DMS 273 (cell line): Measurements from ENCODE around the gene ANGPT4.

Experiments used
- DNase-seq: peaks from one replicate; lab custom pipeline; 2025; ENCODE audit not compliant: unreplicated experiment; lab: John Stamatoyannopoulos, UW

Gene ANGPT4

DNA sequence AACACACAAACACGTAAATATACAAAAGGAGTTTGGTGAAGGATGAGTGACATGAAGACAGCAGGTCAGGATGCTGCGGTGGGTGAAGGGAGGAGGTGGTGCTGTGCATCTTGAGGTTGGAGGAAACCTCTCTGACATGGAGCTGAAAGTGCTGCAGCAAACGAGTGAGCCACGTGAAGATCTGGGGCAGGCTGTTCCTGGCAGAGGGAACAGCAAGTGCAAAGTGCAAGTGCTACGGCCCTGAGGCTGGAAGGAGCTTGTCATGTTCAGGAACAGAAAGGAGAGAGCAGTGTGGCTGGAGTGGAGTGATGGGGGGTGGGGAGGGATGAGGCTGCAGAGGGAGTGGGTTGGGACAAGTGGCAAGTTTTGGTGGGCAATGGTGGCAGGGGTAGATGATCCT, 24.8 kb upstream of the ANGPT4 start:
- DNase-seq = no peak

DNA sequence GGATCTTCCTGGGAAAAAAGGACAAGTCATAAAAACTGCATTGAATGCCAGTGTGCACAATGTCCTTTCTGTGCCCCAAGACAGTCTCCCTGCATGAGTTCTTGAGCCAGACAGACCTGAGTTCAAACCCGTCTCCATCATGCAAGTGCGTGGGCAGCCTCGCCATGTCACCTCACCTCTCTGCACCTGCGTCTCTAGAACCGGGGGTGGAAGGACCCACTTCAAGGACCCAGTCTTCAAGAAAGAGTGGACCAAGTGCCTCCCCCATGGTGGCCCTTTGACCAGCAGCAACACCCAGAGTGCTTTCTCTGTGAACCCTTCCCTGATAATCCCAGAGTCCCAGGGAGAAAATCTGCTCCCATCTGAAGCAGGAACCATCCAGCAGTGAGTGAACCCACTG, 23.5 kb upstream of the ANGPT4 start:
- DNase-seq = no peak

DNA sequence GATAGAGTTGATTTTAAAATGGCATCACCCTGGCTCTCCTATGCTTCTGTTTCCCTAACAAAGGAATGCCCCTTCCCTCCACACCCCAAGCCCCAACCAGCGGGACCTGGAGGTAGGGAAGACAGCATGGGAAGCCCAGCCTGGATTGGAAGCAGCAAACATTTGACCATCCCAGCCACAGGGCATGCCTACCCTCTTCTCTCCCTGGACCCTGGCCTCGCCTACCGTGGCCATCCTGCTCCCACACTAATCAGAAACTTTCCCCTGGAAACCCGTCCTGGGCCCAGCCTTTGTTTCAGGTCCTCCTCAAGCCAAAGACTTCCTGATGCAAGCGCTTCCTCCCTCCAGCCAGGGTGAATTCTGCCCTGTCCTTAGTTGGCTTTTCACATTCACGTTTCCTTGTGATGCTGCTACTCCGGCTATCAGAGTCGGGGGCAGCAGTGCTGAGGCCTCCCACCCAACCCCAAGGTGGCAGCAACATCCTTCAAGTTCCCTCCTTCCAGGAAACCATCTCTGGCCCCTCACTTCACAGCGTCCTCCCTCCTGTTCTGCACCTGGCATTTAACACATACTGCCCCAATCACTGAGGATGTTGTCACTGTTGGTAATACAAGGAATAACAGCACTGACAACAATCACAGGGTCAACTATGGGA, 18.2 kb upstream of the ANGPT4 start:
- DNase-seq = no peak

DNA sequence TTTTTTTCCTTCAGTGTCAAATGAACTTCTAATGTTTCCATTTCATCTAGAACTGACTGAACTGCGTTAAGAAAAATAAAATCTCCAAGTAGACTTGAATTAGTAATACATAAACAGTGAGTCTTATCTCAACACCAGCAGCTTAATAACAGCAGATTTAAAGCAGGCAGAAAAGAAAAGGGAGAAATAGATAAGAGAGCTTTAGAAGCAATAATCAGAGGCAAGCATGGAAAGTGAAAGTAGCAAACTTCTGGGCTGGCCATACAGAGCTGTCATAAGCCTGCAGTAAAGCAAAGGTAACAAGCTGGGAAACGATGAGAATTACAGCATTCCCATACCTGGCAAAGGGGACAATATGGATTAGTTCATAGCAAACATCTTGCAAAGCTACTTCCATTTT, 16.9 kb upstream of the ANGPT4 start:
- no peak for DNase-seq

DNA sequence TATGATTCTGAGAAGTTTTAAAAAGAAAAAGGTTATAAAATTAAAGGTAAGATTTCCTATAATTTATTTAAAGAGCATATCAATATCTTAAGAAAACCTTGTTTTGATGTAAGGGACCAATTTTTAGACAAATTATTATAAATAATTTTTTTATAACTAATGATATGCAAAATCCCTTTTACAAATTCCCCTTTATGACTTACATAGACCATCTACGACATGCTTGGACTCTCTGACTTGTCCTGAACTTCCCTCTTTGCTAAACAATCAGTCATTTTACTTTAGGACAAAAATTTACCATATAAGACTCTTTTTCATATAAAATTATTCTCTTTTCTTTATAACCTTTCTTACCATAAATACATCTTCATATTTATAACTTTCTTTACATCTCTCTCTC, 15.3 kb upstream of the ANGPT4 start:
- DNase-seq = peak; percentile 55

GRCh38 chr20:926670-927069, 10.5 kb upstream of the ANGPT4 start:
- no peak for DNase-seq

- DNase-seq = no peak
Measured at GRCh38 chr20:925516-925915, 9.4 kb upstream of the ANGPT4 start.

GRCh38 chr20:924639-925038, 8.5 kb upstream of the ANGPT4 start:
- DNase-seq = no peak

- no peak for DNase-seq
Measured at GRCh38 chr20:922781-923180, 6.6 kb upstream of the ANGPT4 start.

GRCh38 chr20:921068-921467, 4.9 kb upstream of the ANGPT4 start:
- DNase-seq = no peak

DNA sequence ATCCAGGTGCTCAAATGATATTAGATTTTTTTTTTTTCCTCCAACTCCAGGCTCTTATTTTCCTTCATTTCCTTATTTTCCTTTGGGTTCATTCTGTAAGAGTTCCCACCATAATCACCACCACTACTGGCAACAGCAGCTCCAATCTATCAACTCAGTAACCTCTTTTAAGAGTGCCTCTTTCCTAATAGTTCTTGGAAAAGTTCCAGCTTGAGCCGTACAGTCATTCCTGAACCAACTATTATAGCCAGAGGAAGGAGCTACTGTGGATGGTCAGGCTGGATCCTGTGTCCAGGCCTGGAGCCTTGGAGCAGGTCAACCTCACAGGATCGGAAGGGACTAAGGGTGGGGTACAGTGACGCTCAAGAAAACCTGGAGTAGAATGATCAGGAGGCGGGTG, 4.2 kb upstream of the ANGPT4 start:
- DNase-seq = no peak

- no peak for DNase-seq
Measured at GRCh38 chr20:919491-919916, 3.4 kb upstream of the ANGPT4 start.

GRCh38 chr20:917416-917815, 1.3 kb upstream of the ANGPT4 start:
- no peak for DNase-seq

- DNase-seq = no peak
Measured at GRCh38 chr20:916825-917224, 691 bp upstream of the ANGPT4 start.

DNA sequence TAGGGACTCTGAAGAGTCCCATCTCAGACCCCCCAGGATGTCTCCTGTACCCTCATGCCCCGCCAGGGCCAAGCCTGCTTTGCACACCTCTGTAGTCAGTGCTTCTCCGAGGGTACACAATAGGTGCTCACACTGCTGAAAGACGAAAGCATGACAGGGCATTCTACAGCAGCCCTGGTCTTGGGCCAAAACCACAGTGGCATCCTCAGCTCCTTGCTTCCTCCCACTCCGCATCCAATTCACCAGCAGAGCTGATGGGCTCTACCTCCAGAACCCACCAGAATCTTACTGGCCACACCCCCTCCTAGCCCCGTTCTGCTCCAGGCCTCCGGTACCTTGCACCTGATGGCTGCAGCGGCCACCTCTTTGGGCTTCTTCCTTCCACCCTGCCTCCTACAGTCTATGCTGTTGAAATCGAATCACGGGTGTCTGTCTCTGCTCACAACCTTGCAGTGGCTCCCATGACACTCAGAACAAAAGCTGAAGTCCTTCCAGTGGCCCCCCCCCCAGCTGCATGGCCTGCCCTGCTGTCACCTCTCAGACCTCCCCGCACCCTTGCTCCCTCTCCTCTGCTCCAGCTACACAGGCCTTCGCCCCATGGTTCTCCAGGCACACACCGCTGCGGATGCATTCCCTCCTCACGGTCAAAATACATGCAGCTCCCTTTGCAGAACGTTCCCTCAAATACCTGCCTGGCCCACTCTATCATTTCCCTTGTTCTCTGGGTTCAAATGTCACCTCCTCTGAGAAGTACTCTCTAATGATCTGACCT, 1.2 kb downstream of the ANGPT4 start:
- DNase-seq = no peak

DNA sequence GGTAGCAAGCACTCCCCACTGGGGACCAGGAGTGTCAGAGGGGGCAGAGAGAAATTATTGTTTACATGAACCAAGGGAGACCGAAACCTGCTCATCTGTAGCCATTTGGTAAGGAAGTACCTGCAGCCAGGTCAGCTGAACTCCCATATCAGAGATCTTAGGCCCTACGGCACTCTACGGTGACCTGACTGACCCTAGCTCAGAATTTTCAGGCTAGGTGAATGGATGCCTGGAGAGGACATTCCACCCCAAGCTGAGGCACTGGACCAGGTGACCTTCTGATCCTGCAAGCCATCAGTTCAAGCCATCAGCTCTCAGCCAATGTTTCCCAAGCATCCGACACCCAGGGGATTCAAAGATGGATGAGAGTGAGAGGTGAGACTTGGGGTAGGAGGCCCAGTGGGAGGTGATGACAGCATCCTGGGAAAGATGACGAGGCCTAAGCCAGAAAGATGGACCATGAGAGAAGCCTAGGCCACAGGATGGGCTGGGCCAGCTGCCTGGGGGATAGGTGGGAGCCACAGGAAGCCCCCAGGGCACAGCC, 2.8 kb downstream of the ANGPT4 start:
- no peak for DNase-seq

- DNase-seq = no peak
Measured at GRCh38 chr20:911882-912600, 4.1 kb downstream of the ANGPT4 start.

DNA sequence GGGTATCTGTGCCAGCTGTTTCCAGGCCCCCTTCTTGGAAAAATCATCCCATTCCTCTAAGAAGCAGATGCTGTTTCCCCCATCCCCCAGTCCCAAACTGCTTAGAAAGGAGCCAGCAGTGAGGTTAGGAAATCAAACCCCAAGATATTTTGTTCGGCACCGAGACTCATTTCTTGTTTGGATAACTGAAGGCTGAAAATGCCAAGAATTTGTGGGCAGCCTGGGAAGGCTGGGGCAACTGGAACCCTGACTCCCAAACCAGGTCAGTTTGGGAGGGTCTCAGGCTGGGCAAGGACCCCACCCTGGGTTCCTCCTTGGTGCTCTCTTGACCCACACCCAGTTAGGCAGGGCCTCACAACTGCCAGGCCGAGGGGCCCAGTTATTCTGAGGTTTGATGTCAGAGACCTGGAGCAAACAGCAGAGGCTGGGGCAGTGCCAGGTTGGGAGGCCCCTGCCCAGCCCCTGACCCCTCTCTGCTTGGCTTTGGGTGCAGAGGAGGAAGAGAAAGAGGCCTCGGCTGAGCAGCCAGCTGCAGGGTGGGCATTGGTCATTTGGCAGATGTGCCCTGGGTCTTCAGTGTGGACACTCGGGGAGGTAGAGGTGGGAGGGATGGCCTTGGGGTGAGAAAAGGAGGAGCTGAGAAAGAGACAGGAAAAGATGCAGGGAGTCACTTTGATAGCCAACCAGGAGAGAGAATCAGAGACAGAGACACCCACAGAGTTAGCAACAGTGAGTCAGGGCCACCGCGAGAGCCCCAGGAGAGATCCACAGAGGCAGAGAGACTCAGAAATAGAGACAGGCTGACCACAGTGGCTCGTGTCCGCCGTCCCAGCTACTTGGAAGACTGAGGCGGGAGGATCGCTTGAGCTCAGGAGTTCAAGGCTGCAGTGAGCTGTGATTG, 5.0 kb downstream of the ANGPT4 start:
- DNase-seq = peak; percentile 27

DNA sequence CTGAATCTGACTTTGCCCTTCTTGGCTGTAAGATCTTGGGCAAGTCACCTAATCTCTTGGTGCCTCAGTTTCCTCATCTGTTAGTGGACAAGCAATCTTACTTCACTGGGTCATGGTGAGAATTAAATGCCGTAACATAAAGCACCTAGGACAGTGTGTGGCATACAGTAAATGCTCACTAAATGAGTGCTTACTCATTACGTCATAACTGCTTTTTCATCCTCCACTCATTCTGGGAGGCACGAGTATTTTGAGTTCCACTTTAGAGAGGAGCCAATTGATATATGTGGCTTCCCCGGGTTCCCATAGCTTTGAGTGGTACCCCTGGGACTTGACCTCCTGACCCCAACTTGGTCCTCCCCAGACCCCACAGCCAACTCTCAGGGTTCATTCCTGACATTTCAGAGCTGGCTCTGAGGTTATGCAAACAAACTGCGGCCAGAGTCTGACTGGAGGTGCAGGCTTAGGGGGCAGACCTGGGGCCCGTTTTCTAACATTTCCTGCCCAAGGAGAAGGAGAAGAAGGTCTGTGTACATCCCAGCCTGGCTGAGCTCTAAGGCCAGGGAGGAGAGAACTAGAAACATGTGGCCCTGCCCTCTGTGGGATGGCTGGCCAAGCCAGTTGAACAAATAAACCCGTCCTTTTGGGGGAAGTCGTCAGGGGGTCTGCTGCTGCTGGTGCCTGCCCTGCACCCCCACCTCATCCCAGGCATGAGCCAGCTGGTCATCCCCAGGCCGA, 5.8 kb downstream of the ANGPT4 start:
- DNase-seq = peak; percentile 27

GRCh38 chr20:909641-910040, 6.5 kb downstream of the ANGPT4 start:
- DNase-seq = no peak
